ENCODE data around the gene MBP.
A peak's percentile ranks its signal among the peaks of the same experiment; 100 is the strongest.

MBP gene

DNA sequence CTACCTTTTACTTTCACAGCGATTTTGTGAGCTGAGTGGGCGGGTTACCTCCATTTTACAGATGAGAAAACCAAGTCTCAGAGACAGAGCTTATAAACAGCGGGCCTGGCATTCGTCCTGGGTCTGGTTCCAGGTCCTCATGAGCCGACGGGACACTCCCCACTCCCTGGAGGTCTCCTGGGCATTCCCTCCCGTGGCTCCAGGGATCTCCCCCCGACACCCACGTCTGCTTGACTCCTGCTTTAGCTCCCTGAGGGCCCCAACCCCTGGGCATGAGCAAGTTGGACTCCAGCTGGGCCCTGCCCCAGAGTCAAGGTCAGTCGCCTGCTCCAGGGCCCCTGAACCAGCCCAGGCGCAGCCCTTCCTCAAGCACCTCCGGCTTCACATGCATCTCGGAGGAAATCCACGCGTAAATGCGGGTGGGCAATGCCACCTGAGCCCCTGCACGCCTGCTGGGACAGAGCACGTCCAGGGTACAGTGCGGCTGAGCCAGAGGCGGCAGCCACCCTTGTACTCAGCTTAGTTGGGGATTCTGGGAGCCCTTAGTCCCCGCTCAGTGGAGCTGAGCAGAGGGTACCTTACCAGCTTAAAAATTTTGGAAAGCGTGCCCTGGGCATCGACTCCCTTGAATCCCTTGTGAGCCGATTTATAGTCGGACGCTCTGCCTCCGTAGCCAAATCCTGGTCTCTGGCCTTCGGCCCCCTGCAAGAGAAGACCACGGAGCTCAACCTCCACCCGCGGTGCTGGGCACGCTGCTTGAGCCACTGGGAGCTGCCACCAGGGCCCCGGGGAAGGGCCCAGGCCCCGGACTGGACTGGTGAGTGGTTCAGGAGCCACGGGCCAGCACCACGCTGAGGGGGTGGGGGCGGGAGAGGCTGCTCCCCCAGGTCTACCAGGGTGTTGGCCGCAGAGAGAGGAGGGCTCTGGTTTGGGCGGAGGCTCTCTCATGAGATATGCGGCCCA, 148.1 kb downstream of the MBP start:
- H3K4me3 Mint-ChIP-seq, result no peak overlapping the region
- peak overlapping the region; percentile 16 for H3K27ac Mint-ChIP-seq (ENCODE audit: low read depth)

DNA sequence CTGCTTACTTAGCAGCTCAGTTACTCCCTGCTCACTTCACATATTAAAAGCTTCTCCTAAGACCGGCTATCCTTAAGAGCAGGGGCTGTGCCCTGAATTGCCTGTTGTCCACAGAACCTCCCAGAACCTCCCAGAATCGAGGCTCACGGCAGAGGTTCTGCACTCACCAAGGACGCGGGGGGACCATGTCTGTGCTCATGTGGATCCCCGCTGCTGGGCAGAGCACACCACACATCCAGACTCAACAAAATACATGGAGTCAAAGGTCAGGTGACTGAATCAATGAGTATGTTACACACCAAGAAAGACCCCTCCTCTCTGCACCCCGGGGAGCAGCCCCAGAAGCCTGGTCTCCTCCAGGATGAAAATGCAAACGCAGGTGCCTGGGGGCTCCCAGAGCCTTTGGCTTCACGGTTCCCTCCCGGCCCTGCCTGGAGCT, 149.0 kb downstream of the MBP start:
- Mint-ChIP-seq H3K36me3 (ENCODE audit: insufficient read depth) (peaks cover 18% of the 10 kb centered on the region), H3K4me1 (peaks cover 16% of the 10 kb centered on the region), H3K4me3 (no peak overlapping the region), H3K27ac (ENCODE audit: low read depth) (peak overlapping the region; percentile 16), H3K27me3 (no peaks in the 10 kb centered on the region), H3K9me3 (no peaks in the 10 kb centered on the region)
- ATAC-seq (replicated peaks; ENCODE audit: extremely low read depth, poor library complexity, severe bottlenecking), result no peak
- DNase-seq (ENCODE audit: low spot score in 2 of 2), result no peak

More for the DNA sequence above, 148.1 kb downstream of the MBP start:
- DNase-seq (ENCODE audit: low spot score in 2 of 2) (no peak), ATAC-seq (replicated peaks; ENCODE audit: extremely low read depth, poor library complexity, severe bottlenecking) (no peak)
- H3K36me3 Mint-ChIP-seq (ENCODE audit: insufficient read depth), result peaks cover 20% of the 10 kb centered on the region
- peaks cover 12% of the 10 kb centered on the region for H3K4me1 Mint-ChIP-seq
- no peaks in the 10 kb centered on the region for H3K27me3 Mint-ChIP-seq
- H3K9me3 Mint-ChIP-seq, result no peaks in the 10 kb centered on the region

DNA sequence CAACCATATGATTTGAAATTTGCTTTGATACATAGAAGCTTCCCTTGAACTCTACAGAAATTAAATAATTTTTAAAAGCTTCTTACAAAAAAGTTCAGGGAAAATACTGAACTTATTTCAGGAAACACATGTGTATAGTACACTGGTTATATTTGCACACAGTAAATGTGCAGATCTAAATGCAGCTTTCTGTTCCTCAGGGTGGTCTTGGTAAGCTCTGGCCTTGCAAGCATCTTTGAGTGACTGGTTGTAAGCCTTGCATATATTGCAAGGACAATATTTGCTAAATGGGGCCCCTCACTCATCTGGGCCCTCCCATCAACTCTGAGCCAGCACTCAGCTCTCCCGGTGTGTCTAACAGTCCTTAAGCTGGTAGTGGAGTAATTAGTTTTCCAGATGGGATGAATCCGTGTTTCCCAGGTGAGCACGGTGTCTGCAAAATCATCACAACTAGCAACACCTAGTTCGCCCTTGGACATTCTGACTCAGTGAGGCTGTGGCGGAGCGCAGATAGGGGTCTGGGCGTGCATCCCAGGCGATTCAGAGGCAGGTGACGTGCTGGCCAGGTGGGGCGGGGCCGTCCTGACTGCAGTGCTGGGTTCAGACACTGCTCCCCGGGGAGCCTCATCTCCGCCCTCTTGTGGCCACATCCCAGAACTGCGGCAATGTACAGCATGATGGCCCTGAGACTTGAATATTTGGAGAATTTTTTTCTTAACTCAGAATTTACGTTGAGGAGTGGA, 149.6 kb downstream of the MBP start:
- no peaks in the 10 kb centered on the region for H3K9me3 Mint-ChIP-seq
- DNase-seq (ENCODE audit: low spot score in 2 of 2) (peak; percentile 74 to 80), ATAC-seq (replicated peaks; ENCODE audit: extremely low read depth, poor library complexity, severe bottlenecking) (peak; percentile 91)
- H3K27me3 Mint-ChIP-seq, result no peaks in the 10 kb centered on the region
- H3K36me3 Mint-ChIP-seq (ENCODE audit: insufficient read depth), result peaks cover 17% of the 10 kb centered on the region
- H3K4me3 Mint-ChIP-seq, result no peak overlapping the region
- H3K27ac Mint-ChIP-seq (ENCODE audit: low read depth), result peak overlapping the region; percentile 46
- H3K4me1 Mint-ChIP-seq, result peaks cover 12% of the 10 kb centered on the region

DNA sequence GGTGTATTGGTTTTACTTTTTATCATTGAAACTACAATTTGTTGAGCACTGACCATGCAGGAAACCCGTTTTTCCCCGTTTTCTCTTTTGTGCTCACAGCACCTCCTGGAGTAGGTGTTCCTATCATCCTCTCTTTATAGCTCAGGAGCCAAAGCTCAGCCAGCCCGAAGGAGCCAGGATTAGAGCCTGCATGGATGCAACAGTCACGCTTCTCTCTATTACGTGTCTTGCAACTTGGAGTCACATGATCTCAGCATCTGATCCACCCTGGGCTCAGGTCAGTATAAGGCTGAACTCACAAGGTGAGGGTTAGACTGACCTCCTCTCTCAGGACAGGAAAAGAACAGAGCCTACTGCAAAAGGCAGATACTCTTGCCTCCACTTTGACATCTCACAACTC, 150.5 kb downstream of the MBP start:
- DNase-seq (ENCODE audit: low spot score in 2 of 2) (no peak), ATAC-seq (replicated peaks; ENCODE audit: extremely low read depth, poor library complexity, severe bottlenecking) (no peak)
- Mint-ChIP-seq H3K36me3 (ENCODE audit: insufficient read depth) (peaks cover 16% of the 10 kb centered on the region), H3K9me3 (no peaks in the 10 kb centered on the region), H3K4me3 (no peak overlapping the region), H3K4me1 (peaks cover 11% of the 10 kb centered on the region), H3K27me3 (no peaks in the 10 kb centered on the region), H3K27ac (ENCODE audit: low read depth) (peak overlapping the region; percentile 46)

DNA sequence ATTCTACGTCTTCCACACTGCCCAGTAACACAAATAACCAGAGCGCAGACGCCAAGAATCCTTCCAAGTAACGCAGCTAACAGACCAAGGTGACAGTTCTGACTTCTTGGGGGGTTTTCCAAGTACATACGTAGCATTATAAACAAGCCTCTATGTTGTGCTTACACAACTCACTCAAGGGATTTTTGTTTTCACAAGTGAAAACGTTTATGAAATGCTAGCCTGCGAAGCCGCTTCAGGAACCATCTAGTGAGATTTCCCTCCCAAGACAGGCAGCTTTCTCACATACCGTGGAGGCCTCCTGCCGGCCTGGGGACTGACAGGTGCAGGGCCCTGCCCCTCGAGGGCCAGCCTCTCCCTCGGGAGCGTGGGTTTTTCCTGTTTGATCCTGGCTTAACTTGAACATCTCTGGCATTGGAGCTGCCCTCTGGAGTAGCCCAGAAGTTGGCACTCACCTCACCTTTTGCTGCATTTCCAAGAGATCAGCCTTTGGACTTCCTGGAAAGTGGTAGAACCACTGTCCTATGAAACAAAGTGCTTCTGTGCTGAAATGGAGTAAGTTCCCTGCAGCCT, 151.1 kb downstream of the MBP start:
- H3K4me3 Mint-ChIP-seq, result no peak overlapping the region
- no peak overlapping the region for H3K27ac Mint-ChIP-seq (ENCODE audit: low read depth)
- peaks cover 19% of the 10 kb centered on the region for H3K36me3 Mint-ChIP-seq (ENCODE audit: insufficient read depth)
- no peaks in the 10 kb centered on the region for H3K9me3 Mint-ChIP-seq
- DNase-seq (ENCODE audit: low spot score in 2 of 2) (no peak), ATAC-seq (replicated peaks; ENCODE audit: extremely low read depth, poor library complexity, severe bottlenecking) (no peak)
- no peaks in the 10 kb centered on the region for H3K27me3 Mint-ChIP-seq
- peaks cover 11% of the 10 kb centered on the region for H3K4me1 Mint-ChIP-seq

DNA sequence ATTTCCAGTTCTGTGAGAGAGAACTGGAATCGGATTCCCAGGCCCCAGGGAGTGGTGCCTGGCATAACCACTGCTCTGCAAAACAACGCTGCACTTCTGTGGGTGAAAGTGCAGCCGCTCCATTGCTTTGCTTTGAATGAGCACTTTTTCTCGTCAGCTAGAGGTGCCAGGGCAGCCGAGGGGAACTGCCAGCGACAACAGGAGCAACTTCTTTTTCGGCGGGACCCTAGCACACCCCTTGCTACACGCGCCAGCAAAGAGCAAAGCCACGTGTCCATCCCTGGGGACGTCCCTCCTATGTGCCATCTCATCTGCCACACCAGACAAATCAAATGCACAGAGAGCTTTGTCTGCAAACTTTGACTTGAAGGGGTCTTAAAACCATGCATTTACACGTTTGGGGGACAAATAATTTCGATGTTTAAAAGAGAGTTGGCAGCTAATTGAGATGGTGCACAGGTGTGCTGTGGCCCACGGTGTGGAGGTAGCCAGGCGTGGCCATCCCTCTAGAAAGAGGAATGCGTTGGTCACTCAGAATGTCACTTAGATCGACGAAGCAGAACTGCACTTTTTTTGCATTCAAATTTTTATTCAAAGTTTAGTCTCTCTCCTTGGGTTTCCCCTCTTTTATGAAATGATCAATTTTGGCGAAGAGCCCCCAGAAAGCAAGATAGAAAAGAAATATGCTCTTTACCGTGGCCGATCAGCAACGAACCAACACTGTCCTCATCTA, 151.8 kb downstream of the MBP start:
- H3K4me3 Mint-ChIP-seq, result no peak overlapping the region

DNA sequence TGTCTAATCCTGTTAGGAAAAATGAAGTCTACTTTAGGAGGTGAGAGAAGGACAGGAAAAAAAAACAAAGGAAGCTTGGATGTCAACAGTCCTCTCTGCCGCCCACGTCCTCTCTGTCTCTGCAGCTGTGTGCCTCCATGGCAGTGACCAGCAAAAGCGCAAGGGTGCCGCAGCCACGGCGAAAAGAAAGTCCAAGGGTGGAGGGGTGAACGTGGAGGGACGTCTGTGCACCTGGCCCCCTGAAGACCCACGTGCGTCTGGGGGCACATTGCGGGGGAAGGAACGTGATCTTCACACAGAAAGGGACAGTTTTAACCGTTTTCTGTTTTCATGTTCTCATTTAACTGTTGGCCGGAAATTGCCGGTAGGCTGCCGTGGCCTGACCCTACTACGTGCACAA, 152.7 kb downstream of the MBP start:
- no peak for DNase-seq (ENCODE audit: low spot score in 2 of 2)
- no peak for ATAC-seq (replicated peaks; ENCODE audit: extremely low read depth, poor library complexity, severe bottlenecking)
- Mint-ChIP-seq H3K9me3 (no peaks in the 10 kb centered on the region), H3K4me3 (no peak overlapping the region), H3K27ac (ENCODE audit: low read depth) (no peak overlapping the region), H3K36me3 (ENCODE audit: insufficient read depth) (peaks cover 21% of the 10 kb centered on the region), H3K27me3 (no peaks in the 10 kb centered on the region), H3K4me1 (peaks cover 11% of the 10 kb centered on the region)

More for the DNA sequence above, 151.8 kb downstream of the MBP start:
- Mint-ChIP-seq H3K9me3 (no peaks in the 10 kb centered on the region), H3K27ac (ENCODE audit: low read depth) (no peak overlapping the region), H3K36me3 (ENCODE audit: insufficient read depth) (peaks cover 21% of the 10 kb centered on the region), H3K27me3 (no peaks in the 10 kb centered on the region), H3K4me1 (peaks cover 11% of the 10 kb centered on the region)
- DNase-seq (ENCODE audit: low spot score in 2 of 2) (no peak), ATAC-seq (replicated peaks; ENCODE audit: extremely low read depth, poor library complexity, severe bottlenecking) (no peak)

DNA sequence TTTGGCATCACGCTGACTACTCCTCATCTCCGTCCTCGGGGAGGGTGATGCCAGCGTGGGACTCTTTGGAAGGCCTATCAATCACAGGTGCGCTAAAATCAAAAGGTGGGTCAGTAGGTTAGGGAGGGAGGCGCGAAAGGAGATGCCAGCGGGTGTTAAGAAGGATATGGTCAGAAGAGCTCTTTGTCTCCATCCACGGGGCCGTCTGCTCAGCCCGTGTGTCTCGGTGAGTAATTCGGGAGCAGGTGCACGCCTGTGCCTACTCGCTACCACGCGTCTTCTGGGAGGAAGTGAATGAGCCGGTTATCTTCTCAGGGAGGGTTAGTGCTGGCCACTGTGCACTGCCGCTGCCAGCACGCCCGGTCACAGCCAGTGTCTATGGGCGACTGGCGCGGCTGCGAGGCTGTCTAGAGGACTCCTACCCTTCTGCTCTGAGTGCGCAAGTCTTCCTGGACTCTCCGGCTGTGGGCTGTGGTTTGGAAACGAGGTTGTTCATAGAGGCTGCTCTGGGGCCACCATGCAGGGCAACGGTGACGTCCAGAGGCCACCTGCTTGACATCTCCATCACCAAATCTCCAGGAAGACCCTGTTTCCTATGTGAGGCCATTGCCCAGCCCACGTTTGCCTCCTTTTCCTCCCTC, 153.4 kb downstream of the MBP start:
- Mint-ChIP-seq H3K36me3 (ENCODE audit: insufficient read depth) (peaks cover 20% of the 10 kb centered on the region), H3K9me3 (no peaks in the 10 kb centered on the region), H3K4me1 (peaks cover 11% of the 10 kb centered on the region), H3K27me3 (no peaks in the 10 kb centered on the region), H3K4me3 (no peak overlapping the region), H3K27ac (ENCODE audit: low read depth) (no peak overlapping the region)
- no peak for ATAC-seq (replicated peaks; ENCODE audit: extremely low read depth, poor library complexity, severe bottlenecking)
- no peak for DNase-seq (ENCODE audit: low spot score in 2 of 2)

DNA sequence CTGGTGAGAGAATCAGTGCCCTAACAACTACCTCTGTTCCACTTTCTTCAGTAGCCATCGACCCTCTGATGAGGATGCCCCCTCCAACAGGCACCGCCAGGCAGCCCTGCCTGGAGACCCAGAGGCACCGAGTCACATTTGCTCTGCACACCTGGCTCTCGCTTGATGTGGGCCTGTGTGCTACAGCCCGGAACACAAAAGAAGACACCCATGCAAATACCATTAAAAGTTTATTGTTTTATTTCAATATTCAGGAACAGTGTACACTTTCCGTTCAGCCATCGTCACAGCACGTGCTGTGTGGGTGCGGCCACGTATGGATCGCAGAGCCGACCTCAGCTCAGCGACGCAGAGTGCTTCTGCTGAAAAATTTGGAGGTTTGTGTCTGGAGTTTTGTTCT, 154.0 kb downstream of the MBP start:
- H3K4me3 Mint-ChIP-seq, result no peak overlapping the region
- no peaks in the 10 kb centered on the region for H3K9me3 Mint-ChIP-seq
- H3K27me3 Mint-ChIP-seq, result no peaks in the 10 kb centered on the region
- peaks cover 19% of the 10 kb centered on the region for H3K36me3 Mint-ChIP-seq (ENCODE audit: insufficient read depth)
- no peak overlapping the region for H3K27ac Mint-ChIP-seq (ENCODE audit: low read depth)
- DNase-seq (ENCODE audit: low spot score in 2 of 2) (no peak), ATAC-seq (replicated peaks; ENCODE audit: extremely low read depth, poor library complexity, severe bottlenecking) (no peak)
- H3K4me1 Mint-ChIP-seq, result peaks cover 11% of the 10 kb centered on the region

DNA sequence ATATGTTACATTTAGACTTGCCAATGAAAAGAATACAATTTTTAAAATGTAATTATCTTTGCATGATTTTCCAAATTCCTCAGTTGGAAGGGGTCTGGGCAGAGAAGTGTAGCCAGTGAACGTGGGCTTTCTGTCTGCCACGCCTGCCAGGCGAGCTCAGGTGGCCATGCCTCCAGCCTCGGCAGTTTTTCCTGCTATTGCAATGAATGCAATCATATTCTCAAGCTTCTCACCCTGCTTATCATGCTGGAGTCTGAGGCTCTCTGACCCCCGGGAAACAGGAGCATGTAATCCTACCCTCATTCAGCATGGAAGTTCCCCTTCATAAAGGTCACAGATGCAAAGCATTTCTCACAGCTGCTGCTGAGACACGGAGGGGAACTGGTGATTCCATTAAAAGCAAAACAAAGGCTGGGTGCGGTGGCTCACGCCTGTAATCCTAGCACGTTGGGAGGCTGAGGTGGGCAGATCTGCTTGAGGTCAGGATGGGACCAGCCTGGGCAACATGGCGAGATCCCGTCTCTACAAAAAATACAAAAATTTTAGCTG, 154.8 kb downstream of the MBP start:
- H3K4me1 Mint-ChIP-seq, result peaks cover 5% of the 10 kb centered on the region
- H3K4me3 Mint-ChIP-seq, result no peak overlapping the region
- DNase-seq (ENCODE audit: low spot score in 2 of 2) (no peak), ATAC-seq (replicated peaks; ENCODE audit: extremely low read depth, poor library complexity, severe bottlenecking) (no peak)
- peaks cover 14% of the 10 kb centered on the region for H3K36me3 Mint-ChIP-seq (ENCODE audit: insufficient read depth)
- no peaks in the 10 kb centered on the region for H3K27me3 Mint-ChIP-seq
- no peaks in the 10 kb centered on the region for H3K9me3 Mint-ChIP-seq
- H3K27ac Mint-ChIP-seq (ENCODE audit: low read depth), result no peak overlapping the region

DNA sequence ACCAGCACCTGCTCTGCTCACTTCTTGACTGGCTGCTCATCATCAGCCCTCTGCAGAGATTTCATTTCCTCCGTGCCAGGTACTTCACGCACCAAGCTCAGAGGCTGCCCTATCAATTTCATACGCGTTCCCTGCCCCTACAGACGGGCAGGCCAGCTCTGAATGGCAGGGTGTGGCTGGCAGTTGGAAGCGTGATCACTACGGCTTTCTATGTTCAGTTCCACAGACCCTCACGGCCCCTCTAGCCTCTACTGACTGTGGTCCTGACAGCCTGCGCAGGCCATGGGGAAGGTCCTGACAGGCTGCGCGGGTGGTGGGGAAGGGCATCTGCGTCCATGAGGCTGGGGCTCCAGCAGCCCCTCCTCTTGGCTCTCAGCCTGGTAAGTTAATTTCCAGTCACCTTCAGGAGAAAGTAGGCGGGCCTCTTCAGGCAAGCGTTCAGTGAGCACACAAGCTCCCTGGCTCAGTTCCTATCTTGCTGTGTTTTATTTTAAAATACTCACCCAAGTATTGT, 155.4 kb downstream of the MBP start:
- H3K4me3 Mint-ChIP-seq, result no peak overlapping the region
- no peak overlapping the region for H3K27ac Mint-ChIP-seq (ENCODE audit: low read depth)
- H3K4me1 Mint-ChIP-seq, result peaks cover 5% of the 10 kb centered on the region
- DNase-seq (ENCODE audit: low spot score in 2 of 2), result no peak
- no peaks in the 10 kb centered on the region for H3K9me3 Mint-ChIP-seq
- no peak for ATAC-seq (replicated peaks; ENCODE audit: extremely low read depth, poor library complexity, severe bottlenecking)
- peaks cover 14% of the 10 kb centered on the region for H3K36me3 Mint-ChIP-seq (ENCODE audit: insufficient read depth)
- no peaks in the 10 kb centered on the region for H3K27me3 Mint-ChIP-seq

Data from central memory CD8-positive, alpha-beta T cell (primary cell).